Measurements from ENCODE around the gene NRXN3.

Gene NRXN3

DNA sequence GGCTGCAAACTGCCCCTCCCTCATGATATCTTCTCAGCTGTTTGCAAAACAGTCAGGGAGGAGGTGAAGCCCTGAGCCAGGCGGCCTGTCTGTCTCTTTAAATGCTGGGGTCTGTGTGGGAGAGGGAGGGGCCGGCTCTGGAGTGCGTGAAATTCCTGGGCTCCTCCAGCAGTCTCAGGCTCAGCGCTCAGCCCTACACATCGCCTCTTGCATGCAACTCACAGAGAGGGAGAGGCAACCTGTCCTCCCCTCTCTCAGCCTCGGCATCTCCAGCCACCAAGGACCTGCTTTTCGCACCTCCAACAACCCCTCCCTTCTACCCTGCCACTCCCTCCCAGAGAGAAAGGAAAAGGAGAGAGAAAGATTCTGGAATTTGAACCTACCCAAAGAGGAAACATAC, at the start of gene NRXN3:
Gene NRXN3, plus strand, starts transcription at position 171 of the 400 bp plus-strand sequence. CDS start 72,721 bp downstream, outside the sequence.
- DNase-seq (ENCODE audit: low read depth in 2 of 2), result no peak

GRCh38 chr14:78122436-78122835, 47.7 kb upstream of the NRXN3 start:
- DNase-seq (ENCODE audit: low read depth in 2 of 2), result no peak

GRCh38 chr14:78123650-78124253, 46.4 kb upstream of the NRXN3 start:
- DNase-seq (ENCODE audit: low read depth in 2 of 2), result no peak

GRCh38 chr14:78127961-78128360, 42.2 kb upstream of the NRXN3 start:
- no peak for DNase-seq (ENCODE audit: low read depth in 2 of 2)

DNA sequence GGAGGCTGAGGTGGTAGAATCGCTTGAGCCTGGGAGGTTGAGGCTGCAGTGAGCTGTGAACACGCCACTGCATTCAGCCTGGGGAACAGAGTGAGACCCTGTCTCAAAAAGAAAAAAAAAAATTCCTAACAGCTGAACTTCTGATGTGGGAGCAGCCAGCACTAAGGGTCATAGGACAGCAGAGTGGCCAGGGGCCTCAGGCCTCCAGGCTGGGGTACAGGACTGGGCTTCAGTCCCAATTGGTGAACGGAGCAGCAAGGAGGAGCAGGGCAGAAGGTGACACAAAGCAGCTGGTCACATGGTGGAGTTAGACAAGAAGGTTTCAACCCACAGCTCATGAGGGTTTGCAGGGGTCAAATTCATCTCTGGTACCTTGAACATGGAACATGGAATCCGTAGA, 40.8 kb upstream of the NRXN3 start:
- DNase-seq (ENCODE audit: low read depth in 2 of 2), result no peak

DNA sequence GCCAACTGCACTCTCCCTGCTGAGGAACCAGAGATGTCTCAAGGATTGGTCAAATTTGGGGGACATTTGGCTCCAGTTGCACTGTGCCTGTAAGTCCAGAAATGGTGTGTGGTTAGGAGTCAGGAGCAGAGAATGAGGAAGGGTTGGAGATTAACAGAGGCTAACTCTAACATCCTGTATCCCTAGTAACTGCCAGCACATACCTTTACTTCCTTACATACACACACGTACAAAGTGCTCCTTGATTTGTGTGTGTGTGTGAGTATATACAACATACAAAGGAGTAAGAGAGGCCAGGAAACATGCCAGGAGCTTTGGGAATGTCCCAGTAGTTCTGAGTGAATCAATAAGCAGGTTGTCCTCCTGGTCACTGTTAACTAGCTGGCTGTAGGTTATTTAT, 39.8 kb upstream of the NRXN3 start:
- DNase-seq (ENCODE audit: low read depth in 2 of 2), result no peak

DNA sequence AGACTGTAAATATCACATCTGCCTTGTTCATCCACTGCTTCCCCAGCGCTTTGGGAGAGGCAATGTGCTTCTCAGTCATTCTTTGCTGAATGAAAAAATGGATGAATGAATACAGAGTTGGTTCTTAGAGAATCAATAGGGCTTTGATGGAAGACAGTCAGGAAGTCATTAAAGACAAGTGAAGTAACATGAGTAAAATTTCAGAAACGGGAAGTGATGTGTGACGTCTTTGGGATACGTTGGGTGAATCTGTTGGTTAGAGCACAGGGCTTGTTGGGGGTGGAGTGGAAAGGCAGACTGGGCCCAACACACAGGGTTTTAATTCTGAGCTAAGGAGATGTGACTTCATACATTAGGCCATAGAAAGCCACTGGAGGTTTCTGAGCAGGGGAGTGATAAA, 39.0 kb upstream of the NRXN3 start:
- DNase-seq (ENCODE audit: low read depth in 2 of 2), result no peak

GRCh38 chr14:78131616-78132015, 38.6 kb upstream of the NRXN3 start:
- no peak for DNase-seq (ENCODE audit: low read depth in 2 of 2)

DNA sequence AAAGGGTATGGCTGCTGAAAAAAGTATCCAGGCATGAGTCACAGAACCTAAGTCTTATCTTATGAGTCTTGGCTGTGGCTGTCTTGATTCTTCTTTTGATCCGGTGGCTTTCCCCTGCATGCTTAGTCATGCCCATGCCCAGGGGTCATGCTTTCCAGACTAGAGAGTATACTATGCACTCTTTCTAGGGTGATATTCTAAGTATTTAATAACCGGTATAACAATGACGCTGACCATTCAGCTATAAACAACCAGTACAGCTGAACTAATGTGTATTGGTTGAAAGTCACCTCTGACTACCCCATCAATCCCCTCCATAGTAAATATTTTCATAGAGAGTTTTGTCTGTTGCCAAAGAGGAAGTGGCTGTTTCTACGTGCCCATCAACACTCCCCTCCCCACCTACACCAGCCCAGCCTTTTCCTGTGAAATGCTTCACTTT, 34.7 kb upstream of the NRXN3 start:
- no peak for DNase-seq (ENCODE audit: low read depth in 2 of 2)

DNA sequence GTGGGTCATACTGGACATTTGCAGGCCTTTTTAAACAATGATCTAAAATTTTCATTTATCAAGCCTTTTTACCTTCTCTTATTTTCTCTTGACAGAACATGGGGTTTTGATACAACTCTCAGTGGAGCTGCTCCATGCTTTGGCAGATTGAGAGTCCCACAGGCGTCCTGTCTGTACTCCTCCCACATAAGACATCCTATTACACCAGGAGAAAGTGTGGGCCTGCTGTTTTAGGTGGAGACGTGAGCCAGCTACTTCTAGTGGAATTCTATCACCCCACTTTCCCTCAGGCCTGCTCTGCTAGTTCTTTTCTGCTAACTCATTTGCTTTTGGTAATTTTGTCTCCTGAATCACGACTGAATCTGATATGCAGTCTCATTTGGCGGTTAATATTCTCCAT, 33.5 kb upstream of the NRXN3 start:
- no peak for DNase-seq (ENCODE audit: low read depth in 2 of 2)

DNA sequence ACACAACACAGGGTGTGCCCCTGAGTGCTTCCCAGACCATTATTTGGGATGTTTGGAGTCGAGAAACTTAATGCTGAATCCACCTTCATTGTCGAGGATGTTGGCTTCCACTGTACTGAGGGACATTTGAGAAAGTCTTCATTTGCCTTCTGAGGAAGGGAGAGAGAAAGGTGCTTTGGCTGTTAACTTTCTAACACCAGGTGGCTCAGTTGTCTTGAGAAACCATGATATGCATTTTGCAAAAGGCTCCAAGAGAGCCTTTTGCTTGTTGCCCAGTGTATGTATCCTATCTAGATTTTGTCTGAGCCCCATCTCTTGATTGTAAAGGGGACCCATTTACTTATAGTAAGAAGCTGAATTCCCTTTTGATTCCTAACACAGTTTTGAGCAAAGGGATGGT, 28.6 kb upstream of the NRXN3 start:
- DNase-seq (ENCODE audit: low read depth in 2 of 2), result no peak

- DNase-seq (ENCODE audit: low read depth in 2 of 2), result no peak
Measured at GRCh38 chr14:78142998-78143397, 27.2 kb upstream of the NRXN3 start.

DNA sequence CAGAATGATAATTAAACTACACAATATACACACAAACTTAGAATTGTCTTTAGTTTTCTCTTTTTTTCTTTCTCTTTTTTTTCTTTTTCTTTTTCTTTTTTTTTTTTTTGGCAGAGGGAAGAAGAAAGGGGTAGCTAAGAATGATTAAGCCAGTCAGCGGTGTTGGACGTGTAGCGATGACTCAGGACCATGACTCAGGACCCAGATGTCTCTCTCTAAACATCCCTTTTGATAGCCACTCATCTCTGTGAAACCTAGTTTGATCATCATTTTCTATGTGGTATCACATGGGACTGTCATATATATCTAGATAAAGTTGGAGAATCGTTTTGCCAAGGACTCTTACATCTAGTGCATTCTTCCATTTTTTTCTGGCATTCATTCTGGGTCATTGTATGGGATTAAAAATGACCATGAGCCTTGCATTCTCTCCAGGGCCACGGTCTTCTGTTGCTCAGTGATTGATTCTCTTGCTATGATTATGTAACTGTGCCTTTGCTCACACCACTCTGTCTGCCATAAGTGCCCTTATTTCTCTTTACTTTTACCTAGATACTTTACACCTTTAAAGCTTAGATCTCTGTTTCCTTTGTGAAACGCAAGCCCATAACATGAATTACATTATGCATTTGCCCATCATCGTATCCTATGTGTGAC, 26.6 kb upstream of the NRXN3 start:
- DNase-seq (ENCODE audit: low read depth in 2 of 2), result no peak

DNA sequence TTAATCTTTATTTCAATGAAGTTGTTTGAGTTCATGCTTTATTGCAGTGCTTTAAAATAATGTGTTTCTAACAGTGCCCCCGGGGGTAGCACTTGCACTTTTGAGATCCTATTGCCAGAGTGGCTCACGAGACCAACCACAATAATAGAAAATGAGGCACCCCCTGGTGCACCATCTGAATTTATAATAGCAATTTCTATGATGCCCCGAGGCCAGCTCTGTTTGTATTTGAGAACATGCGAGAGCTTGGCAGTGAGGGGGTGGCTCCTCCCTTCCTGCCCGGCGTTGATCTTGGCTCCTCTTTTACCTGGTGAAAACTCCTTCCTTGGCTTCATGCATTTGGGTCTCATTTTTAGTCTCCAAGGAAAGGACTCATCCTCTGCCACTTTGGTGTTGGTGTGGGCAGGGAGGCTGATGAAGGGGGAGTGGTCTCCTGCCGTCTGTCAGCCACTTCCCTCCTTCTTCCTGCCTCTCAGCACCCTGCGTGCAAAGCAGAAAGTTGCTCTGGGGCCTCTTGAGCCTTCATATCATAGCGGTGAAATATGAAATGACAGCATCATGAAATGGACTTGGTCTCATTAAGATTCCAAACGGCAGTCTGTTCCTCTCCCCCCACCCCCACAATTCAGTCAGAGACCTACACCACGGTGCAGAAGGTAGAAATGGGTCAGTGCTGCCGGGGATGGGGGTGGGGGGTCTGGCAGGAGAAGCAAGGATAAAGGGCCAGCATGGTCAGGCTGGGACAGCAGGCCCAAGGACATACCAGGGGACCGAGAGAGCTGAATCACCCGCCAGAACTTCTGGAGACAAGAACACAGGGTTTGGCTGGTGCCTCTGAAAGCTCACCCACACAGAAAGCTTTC, 17.7 kb upstream of the NRXN3 start:
- no peak for DNase-seq (ENCODE audit: low read depth in 2 of 2)

DNA sequence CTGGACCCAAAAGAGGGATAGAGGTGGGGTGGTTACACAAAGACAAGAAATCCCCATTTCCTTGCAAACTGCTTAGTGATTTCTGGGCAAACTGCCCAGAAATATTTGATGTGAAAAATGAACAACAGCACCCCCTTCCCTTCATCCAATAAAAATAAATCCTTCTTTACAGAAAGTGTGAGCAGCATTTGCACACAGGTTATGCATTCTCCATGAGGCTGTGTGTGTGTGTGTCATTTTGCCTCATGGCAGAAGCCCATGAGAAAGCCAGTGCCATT, 17.2 kb upstream of the NRXN3 start:
- no peak for DNase-seq (ENCODE audit: low read depth in 2 of 2)

GRCh38 chr14:78154827-78155226, 15.3 kb upstream of the NRXN3 start:
- no peak for DNase-seq (ENCODE audit: low read depth in 2 of 2)

DNA sequence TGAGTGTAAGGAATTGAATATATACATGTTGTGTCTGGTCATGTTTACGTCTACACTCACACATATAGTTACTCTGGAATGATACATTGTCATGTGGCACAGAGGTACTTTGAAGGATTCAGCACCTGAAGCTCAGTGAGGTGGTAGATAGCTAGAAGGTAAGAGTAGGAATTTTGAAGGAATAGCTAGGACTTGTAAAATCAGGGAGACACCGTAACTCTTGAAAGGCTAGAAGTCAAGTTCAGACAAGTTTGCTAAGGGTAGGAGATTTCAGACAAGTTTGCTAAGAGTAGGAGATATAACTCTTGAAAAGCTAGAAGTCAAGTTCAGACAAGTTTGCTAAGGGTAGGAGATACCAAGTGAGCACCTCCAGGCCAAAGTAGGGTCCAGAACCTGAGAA, 14.0 kb upstream of the NRXN3 start:
- no peak for DNase-seq (ENCODE audit: low read depth in 2 of 2)

DNA sequence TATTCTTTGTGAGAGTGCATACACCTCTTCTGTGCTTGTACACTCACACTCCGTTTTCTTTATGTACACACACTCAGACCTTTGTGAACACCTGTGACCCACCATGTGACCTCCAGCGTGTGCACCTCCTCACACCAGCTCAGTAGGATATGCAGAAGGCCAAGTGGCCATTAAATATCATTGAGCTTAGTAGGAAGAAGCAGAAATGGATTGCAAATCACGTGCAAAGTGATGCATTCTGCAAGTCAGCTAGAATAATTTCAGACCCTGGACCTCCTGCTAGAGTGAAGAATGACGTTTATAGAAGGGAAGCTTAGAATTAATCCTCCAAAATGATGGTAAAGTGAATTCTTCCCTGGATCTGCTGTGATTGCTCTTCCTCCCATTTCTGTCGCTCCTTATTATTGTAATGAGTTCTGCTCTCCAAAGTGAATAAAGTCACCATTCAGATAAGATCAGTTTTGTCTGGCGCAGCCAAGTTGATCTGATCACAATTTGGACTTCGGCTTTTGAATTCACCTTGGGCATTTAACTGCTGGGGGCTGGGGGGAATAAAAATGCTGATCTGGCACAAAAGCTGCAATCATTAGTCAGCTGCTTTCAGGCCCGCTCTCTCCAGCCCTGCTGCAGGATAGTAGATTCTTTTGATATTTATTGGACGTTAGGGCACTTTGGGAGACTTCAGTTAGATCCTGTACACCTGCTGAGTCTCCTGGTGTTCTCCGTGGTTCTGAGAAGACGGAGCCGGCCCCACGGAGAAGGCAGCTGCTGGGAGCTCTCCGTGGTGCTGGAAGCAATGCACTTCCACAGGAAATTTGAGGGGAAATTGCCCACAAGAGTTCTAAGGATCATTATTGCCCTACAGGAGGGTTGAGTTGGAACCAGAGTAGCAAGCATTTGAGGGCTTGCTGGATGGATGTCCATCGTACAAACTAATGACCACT, 12.4 kb upstream of the NRXN3 start:
- DNase-seq (ENCODE audit: low read depth in 2 of 2), result no peak

GRCh38 chr14:78162202-78162601, 8.0 kb upstream of the NRXN3 start:
- DNase-seq (ENCODE audit: low read depth in 2 of 2), result no peak

- DNase-seq (ENCODE audit: low read depth in 2 of 2), result no peak
Measured at GRCh38 chr14:78164226-78164853, 5.8 kb upstream of the NRXN3 start.

DNA sequence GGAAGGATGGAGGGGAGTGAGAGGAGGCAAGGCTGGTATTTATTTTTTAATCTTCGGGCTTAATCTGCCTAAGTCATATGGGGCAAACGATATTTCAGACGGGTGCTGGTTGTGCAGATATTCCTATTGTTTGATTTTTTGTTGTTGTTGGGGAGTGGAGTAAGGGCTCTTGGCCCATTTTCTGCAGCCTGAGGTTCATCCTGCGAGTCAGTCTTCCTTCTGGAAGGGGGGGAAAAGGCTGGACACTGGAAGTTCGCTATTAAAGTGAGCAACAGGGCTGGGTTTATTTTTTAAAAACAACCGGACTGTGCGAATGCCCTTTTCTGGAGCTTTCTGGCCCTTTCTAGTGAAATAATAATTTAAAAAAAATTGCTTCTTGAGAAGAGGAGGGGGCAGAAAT, 2.3 kb downstream of the NRXN3 start:
- DNase-seq (ENCODE audit: low read depth in 2 of 2), result no peak
